ENCODE measurements around the gene ITPKA.

The ITPKA gene

GRCh38 chr15:41550066-41550775 is 56.5 kb downstream of the ITPKA start:
- no peak for DNase-seq
- Histone ChIP-seq H3K27me3 (replicated peaks in 2 of 5; ENCODE audit: control insufficient read depth in 4 of 5, insufficient read depth in 5 of 5, low read length in 4 of 5) (no peaks in the 10 kb centered on the region), H3K4me1 (ENCODE audit: control extremely low read depth in 1 of 4, control insufficient read depth in 4 of 4, insufficient read depth in 4 of 4, low read length in 3 of 4) (peaks cover 0 to 8% (median 3%) of the 10 kb centered on the region in 4 experiments), H3K27ac (ENCODE audit: insufficient read depth in 1 of 2, low read depth in 1 of 2, low read length in 2 of 2, poor library complexity in 1 of 2, severe bottlenecking in 2 of 2) (no peak overlapping the region), H3K36me3 (ENCODE audit: control insufficient read depth in 4 of 4, insufficient read depth in 4 of 4, low read length in 3 of 4) (no peaks in the 10 kb centered on the region), H3K4me3 (ENCODE audit: control insufficient read depth in 1 of 7, extremely low read depth in 1 of 7, insufficient read depth in 4 of 7, low read depth in 2 of 7, low read length in 6 of 7) (no peak overlapping the region), H3K9me3 (ENCODE audit: control extremely low read depth in 1 of 5, control insufficient read depth in 4 of 5, insufficient read depth in 2 of 5, low read depth in 1 of 5, low read length in 4 of 5) (no peaks in the 10 kb centered on the region)
- POLR2A ChIA-PET, result no interaction called here
- CTCF ChIA-PET, result interaction anchor here (1.5 kb wide), 2 partner anchors 12 to 41 kb away, joined by 3 read pairs; no protein-coding TSS in a partner anchor
- WGBS (ENCODE audit: insufficient coverage), result 90% methylated on average over 6 of the region's 9 CpGs

Measured in common myeloid progenitor, CD34-positive (primary cell).